ENCODE data around the gene KLF11.

KLF11 gene

GRCh38 chr2:10043906-10044601 is 704 bp downstream of the KLF11 start:
- peak; percentile 95 for DNase-seq

- no peak for DNase-seq
Observed at GRCh38 chr2:10045561-10046355, 2.4 kb downstream of the KLF11 start.

- DNase-seq, result no peak
Observed at GRCh38 chr2:10046931-10047330, 3.6 kb downstream of the KLF11 start.

- DNase-seq, result no peak
Observed at GRCh38 chr2:10047616-10048500, 4.5 kb downstream of the KLF11 start.

GRCh38 chr2:10048501-10049171 is 5.3 kb downstream of the KLF11 start:
- no peak for DNase-seq

- DNase-seq, result no peak
Observed at GRCh38 chr2:10052216-10052615, 8.9 kb downstream of the KLF11 start.

GRCh38 chr2:10053351-10053750 is 10.0 kb downstream of the KLF11 start:
- DNase-seq, result no peak

- DNase-seq, result no peak
Observed at GRCh38 chr2:10054424-10054823, 11.1 kb downstream of the KLF11 start.

- no peak for DNase-seq
Observed at GRCh38 chr2:10054976-10055375, 11.6 kb downstream of the KLF11 start.

GRCh38 chr2:10056439-10056838 is 13.1 kb downstream of the KLF11 start:
- DNase-seq, result no peak

- peak; percentile 100 for DNase-seq
Observed at GRCh38 chr2:10057231-10058107, 14.1 kb downstream of the KLF11 start.

GRCh38 chr2:10058251-10059015 is 15.1 kb downstream of the KLF11 start:
- no peak for DNase-seq

GRCh38 chr2:10059016-10059351 is 15.6 kb downstream of the KLF11 start:
- DNase-seq, result no peak

GRCh38 chr2:10059552-10060335 is 16.4 kb downstream of the KLF11 start:
- DNase-seq, result no peak

- DNase-seq, result no peak
Observed at GRCh38 chr2:10061221-10061925, 18.0 kb downstream of the KLF11 start.

- no peak for DNase-seq
Observed at GRCh38 chr2:10062931-10063365, 19.6 kb downstream of the KLF11 start.

- no peak for DNase-seq
Observed at GRCh38 chr2:10063566-10063965, 20.2 kb downstream of the KLF11 start.

GRCh38 chr2:10064932-10065772 is 21.8 kb downstream of the KLF11 start:
- DNase-seq, result no peak

- no peak for DNase-seq
Observed at GRCh38 chr2:10065773-10066055, 22.4 kb downstream of the KLF11 start.
